GM12872 (cell line): ENCODE results near the gene ACP5.

ENCODE experiments used
- CTCF ChIP-seq: IDR thresholded peaks from 3 replicates; pipeline ENCODE4 v1.5.1; 2011; ENCODE audit warnings: low read depth, mild to moderate bottlenecking, low read length, moderate library complexity; ENCODE audit not compliant: insufficient read depth

Gene ACP5

GRCh38 chr19:11528551-11529341, 48.7 kb downstream of the ACP5 start, which contains the start of gene ECSIT:
ECSIT (minus strand) TSS chr19:11529134; CDS start chr19:11519170, 9,964 bp downstream.
- TF ChIP-seq CTCF = no peak
